GM21390 (cell line): ENCODE results near the gene PARP3.
"Not testable (repeated sequence)": the region's sequence is repeated elsewhere in the genome, so short reads cannot be mapped to it uniquely, and the experiment has no call there.

Experiments
- ATAC-seq: cut with Tn5 transposase; IDR thresholded peaks from one replicate; pipeline ENCODE4 v1.9.1; 2021; ENCODE audit not compliant: unreplicated experiment

PARP3 gene

DNA sequence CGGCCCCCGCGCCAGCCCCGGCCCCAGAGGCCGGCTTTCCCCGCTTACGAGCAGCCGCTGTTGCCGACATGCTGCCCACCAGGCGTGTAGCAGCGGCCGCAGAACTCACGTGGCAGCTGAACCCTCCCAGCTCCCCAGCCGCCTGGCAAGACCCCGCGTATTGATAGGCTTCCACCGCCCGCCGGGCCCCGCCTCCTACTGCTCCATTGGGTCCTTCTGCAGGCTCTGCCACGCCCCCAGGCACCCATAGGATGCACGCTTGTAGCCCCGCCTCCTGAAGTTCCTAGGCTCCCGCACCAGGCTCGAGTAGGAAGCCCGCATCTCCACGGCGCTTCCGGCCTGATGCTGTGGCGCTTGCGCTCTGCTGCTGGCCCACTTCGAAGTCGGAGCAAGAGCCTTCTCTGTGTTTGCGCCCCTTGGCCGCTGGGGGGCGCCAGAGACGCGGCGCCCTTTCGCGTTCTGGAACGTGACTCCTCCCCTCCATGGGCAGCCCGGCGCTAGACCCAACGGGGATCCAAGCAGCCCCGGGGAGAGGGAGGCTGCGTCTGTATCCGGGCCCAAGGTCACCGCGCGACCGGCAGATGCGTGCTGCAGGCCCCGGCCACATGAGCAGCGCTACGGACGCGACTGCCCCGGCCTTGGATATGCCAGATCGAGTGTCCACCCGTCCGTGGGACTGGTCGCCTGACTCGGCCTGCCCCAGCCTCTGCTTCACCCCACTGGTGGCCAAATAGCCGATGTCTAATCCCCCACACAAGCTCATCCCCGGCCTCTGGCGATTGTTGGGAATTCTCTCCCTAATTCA lies at the start of gene PARP3, which contains the start of gene RRP9:
TSS of gene PARP3 (plus strand) at position 566 of the 805 bp plus-strand sequence. CDS start 993 bp downstream, outside the sequence.
TSS of gene RRP9 (minus strand) at position 107 of the 805 bp plus-strand sequence. CDS start at position 70, 37 bp downstream.
- ATAC-seq, result peak; percentile 91

DNA sequence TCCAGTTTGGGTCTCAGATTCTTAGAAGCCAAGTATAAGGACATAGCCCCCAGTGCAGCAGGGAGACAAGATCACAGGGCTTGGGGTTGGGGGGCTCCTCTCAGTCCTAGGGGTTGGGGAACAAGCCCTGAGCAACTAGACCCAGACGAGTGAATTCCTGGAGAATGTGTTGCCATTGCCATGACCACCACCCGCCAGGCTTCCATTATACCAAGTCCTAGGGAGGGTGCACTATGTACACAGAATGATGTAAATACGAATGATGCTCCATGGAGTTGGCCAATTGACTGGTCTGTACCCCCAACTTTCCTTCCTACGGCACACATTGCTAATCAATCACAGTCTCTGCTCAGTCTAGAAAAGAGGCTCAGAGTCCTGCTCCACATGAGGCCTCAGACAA lies 47.8 kb upstream of the PARP3 start:
- ATAC-seq, result no peak

DNA sequence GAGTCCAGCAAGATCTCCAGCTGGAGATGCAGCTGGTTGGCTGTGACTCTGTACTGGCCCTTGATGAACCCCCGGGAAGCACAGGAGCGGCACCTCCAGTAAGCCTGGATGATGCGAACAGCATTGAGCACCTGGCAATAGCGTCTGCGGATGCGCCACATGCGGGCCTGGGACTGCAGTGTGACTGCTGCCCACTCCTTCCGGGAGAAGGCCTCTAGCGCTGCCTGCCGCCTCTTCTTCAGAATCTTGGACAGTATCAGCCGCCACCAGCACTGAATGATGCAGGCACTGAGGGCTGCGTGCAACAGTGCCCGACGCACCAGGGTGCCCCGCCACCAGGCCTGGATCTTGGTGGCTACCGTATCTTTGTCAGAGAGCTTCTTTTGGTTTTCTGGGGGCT lies 47.2 kb upstream of the PARP3 start:
- no peak for ATAC-seq

DNA sequence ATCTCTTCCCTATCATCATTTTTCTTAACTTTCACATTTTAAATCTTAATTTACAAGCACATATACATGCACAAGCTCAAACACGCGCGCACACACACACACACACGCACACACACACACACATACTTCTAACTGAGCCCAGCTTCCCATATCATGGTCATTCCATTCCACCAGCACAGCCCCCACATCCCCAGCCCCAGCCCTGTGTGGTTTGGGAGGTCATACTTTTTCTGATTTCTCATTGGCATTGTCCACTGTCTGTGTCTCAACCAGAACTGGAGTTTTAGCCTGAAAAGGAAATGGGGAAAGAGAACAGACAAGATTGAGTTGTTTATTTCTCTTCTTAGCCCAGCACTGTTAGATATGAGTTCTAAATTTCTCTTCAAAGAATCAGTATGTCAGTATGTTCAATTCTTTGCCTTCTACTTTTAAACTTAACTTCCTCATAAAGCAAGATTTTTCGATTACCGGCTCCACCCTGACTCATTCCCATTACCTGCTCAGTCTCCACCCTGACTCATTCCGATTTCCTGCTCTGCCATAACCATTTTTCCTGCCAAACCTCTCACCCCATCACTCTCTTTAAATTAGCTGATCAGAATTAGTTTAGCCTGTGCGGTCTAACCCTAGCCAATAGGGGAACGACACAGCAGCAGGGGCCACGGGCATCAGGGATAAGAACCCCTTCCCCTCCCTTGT lies 45.4 kb upstream of the PARP3 start:
- ATAC-seq, result no peak

DNA sequence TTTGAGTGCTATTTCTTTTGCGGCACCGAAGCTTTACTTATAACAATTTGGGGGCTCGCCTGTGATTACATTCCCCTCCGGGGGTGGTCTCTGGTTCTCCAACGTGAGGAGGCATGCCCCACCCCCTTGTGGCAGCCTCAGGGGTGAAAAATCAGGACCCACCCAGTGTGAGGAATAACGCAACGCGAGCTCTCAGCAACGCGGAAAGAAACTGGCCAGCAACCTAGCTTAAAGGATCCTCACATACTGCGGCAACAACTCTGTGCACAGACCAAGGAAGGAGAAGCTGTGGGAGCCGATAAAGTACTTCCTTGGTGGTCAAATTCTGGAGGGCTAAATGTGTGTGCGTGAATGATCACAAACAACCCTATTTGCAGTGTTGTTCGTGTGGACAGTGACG lies 44.8 kb upstream of the PARP3 start:
- ATAC-seq, result no peak

DNA sequence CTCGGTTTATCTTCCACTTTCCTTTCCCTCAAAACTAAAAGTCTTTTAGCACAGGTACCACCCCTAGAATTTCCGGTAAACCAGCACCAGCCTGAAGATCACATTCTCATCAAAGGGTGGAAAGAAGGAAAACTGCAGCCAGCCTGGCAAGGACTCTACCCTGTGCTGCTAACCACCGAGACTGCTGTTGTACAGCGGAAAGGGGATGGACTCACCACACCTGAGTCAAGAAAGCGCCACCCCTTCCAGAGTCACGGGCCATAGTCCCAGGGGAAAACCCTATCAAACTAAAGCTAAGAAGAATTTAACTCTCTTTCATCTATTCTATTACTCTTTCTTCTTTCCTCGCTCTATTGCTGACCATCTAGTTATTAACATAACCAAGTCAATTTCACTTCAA lies 42.1 kb upstream of the PARP3 start:
- ATAC-seq, result not testable (repeated sequence)

DNA sequence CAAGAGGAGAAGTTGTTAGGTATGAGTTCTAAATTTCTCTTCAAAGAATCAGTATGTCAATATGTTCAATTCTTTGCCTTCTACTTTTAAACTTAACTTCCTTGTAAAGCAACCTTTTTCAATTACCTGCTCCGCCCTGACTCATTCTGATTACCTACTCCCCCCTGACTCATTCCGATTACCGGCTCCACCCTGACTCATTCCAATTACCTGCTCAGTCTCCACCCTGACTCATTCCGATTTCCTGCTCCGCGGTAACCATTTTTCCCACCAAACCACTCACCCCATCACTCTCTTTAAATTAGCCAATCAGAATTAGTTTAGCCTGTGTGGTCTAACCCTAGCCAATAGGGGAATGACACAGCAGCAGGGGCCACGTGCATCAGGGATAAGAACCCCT lies 39.8 kb upstream of the PARP3 start:
- not testable (repeated sequence) for ATAC-seq

DNA sequence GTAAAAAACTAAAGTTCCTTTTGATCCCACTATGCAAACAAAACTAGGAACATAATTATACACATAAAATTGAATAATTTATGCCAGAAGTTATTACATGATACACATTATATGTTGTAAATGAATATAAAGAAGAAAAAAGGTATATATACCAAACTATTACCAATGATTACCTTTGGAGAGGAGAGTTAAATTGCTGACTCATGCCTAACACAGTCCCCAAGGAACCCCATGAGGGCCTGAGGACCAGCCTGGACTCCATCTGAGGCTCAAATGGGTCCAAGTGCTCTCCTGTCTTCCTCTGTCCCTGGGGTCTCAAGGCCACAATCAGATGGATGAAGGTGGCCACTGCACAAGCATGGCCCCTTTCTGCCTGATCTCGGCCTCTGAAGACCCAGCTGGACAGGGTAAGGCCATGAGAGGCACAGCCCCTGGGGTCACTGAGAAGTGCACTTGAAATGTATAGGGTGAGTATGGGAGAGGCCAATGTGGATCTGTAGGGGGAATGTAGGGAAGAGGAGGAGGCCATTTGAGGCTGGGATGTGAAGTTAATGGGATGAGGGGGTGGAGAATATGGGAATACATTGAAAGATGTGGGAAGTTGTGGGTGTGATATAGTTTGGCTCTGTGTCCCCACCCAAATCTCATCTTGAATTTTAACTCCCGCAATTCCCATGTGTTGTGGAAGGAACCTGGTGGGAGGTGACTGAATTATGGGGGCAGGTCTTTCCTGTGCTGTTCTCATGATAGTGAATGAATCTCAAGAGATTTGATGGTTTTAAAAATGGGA lies 37.9 kb upstream of the PARP3 start:
- no peak for ATAC-seq

DNA sequence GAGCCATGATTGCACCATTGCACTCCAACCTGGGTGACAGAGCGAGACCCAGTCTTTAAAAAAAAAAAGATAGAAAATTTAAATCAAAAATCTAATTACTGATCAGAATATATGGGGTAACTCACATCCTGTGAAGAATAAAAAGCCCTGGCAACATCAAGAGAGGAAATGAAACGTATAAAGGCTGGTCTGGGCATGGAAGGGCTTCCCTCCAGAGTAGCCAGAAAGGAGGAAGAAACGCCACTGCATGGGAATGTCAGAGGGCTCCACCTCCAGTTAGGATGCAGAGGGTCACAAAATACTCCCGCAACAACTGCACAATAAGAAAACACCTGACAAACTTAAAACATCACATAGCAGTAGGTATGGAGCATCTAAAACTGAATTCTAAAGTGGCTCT lies 34.1 kb upstream of the PARP3 start:
- no peak for ATAC-seq

DNA sequence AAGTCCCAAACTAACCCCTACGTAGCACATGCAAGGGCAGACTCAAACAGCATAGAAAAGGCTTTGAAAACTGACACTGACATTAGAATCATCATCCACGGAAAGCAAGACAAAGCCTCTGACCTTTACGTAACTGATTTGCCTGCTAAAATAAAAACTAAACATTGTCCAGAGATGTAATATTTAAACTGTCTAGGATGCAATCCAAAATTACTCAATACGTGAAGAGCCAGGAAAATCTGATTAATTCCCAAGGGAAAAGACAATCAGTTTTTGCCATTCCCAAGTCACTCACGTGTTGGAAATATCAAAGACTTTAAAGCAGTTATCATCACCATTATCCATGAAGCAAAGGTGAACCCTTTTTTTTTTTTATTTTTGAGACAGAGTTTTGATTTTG lies 25.7 kb upstream of the PARP3 start:
- ATAC-seq, result no peak

DNA sequence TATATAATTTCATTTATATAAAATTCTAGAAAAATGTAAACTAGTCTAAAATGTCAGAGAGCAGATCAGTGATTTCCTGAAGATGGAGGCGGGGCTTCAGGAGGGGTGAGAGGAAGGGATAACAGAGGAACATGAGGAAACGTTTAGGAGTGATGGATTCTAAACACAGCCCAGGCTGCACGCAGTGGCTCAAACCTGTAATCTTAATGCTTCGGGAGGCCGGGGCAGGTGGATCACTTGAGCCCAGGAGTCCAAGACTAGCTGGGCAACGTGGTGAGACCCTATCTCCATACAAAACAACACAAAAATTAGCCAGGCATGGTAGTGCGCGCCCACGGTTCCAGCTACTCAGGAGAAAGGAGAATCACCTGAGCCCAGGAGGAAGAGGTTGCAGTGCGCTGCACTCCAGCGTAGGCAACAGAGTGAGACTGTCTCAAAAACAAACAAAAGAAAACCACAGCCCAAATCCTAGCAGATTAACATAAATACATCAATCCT lies 21.0 kb upstream of the PARP3 start:
- ATAC-seq, result no peak

DNA sequence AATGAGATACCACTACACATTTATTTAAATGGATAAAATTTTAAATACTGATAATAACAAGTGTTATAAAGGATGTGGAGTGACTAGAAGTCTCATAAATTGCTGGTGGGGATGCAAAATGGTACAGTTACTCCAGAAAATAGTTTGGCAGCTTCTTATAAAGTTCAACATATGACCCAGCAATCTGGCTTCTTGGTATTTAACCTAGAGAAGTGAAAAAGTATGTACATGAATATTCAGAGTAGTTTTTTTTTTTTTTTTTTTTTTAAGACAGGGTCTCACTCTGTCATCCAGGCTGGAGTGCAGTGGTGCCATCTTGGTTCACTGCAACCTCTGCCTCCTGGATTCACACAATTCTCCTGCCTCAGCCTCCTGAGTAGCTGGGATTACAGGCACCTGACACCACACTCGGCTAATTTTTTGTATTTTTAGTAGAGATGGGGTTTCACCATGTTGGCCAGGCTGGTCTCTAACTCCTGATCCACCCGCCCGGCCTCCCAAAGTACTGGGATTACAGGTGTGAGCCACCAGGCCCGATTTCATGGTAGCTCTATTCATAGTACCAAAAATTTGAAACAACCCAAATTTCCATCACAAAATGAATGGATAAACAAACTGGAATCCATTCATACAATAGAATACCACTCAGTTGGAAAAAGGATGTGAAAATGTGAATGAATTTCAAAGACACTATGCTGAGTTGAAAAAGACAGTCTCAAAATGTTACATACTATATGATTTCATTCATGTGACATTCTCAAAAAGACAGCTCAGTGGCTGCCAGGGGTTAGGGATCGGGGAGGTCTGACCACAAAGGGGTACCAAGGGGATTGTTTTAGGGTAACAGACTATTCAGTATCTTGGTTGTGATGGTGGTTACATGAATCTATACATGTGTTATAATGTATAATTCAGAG lies 14.8 kb upstream of the PARP3 start:
- no peak for ATAC-seq

DNA sequence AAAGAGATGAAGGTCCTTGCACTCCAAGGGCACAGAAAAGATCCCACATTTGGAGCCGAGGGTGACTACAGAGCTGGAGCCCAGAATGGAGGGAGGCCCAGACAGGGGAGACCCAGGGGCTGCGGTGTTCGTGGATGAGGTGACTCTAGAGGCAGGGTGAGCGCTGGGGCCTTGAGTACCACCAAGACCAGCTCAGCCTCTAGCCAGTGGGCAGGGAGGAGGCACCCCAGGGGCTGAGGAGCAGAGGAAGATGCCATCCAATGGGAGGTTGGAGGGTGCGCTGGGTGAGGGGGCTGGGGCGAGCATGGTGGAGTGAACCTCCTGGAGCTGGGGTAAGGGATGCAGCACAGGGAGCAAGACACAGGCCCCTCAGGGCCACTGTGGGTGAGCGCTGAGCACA lies 13.7 kb upstream of the PARP3 start:
- ATAC-seq, result no peak

DNA sequence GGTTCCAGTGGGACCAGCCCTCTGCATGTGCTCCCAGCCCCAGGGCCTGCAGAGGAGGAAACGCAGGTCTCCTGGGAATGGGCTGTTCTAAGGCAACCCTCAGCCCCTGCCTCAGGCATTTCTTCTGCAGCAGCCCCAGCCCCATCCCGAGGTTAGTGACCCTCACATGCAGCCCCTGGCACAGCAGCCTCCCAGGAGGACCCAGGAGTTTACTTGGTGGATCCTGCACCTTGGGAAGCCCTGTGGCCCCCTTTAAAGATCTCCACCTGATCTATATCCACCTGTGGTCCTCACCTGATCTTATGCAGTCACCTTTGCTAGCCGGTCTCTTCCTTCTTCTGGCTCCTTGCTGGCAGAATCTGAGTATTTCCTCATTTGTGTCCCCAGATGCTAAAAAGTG lies 13.2 kb upstream of the PARP3 start:
- ATAC-seq, result not testable (repeated sequence)

DNA sequence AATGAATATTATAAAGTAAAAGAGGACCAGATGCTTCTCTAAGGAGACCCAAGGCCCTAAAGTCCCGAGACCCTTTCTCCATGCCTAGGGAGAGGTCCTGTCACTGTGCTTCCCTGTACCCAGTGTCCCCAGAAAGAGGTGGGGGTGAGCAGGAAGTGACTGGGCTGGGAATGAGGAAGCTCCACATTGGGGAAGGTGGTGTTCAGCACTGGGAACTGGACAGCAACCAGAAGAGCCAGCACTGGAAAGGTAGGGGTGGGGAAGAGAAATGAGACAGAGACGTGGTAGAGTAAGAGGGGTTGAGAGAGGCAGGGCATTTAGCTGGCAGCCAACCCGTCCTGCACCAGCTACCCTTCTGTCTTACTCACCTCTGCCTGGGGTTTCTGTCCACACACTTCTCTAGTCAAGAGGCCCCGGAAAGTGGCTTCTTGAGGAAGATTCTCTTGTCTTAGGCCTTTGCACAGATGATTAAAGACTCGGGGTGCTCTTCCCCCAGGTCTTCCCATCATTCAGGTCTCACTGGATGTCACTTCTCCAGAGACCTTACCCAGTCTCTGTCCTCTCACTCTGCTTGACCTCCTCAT lies 12.7 kb upstream of the PARP3 start:
- no peak for ATAC-seq

DNA sequence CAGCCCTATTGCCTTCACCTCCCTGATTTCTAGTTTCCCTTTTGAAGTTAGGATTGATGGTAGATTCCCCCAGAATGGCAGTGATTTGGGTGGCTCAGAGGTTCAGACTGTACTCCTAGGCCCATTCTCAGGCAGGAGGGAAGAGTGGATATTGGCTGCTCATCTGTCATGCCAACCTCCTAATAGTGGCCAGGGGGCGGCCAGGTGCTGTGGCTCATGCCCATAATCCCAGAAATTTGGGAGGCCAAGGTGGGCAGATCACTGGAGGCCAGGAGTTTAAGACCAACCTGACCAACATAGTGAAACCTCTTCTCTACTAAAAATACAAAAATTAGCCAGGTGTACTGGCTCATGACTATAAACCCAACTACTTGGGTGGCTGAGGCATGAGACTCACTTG lies 11.7 kb upstream of the PARP3 start:
- ATAC-seq, result no peak

DNA sequence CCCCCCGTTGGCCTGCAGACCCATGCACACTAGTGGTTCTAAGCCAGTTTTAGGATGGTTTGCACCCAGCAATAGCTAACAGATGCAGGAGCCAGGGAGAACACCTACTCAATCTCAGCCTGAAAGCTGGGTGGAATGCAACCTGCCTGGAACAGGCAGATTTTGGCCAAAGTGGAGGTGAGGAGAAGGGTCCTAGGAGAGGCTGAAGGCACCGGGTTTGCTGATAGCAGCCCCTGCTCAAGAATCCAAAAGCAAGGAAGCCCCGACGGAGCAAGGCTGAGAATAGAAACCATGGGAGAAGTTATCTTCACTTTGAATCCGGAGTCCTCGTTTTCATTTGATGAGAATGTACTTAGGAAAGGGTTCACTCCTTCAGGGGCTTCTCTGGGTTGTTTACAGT lies 10.4 kb upstream of the PARP3 start:
- no peak for ATAC-seq

DNA sequence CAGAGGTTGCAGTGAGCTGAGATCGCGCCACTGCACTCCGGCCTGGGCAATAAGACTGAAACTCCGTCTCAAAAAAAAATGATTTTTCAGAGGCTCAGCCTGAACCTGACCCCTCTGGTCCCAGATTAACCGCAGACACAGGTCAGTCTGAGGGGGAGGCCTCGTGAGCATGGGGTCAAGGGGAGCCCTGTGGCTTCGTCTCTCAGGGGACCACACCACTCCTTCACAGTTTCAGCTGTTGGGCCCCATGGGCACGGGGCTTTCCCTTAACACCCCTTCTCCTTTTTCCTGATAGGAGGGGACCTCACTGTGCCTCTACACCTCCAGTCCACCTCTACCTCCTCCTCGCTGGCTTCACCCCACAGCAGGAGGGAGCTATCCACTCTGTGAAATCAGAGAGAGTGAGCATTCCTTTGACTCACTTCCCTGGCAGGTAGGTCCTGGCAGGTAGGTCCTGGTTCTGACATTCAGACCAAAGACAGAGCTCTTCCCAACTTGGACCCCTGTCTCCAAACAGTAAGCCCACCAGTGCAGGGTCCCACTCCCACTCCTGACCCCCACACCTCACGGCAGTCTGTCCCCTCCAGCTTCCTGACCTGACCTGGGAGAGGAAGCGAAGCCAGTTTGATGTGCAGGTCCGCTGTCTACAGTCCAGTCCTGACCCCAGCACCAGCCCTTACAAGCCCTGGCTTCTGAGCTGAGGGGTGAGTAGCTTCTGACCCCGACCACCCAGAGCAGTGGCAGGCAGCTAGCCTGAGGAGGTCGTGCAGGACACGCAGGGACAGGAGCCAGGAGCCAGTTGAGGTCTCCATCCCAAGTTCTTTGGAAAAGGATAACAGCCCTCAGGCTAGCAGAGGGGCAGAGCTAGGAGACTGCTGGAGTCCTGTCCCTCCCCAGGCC lies 9.4 kb upstream of the PARP3 start:
- no peak for ATAC-seq
